Aorta (tissue), 5 donors: ENCODE measurements around the gene CHAT. TPM values are rescaled to one million over a fixed set of nuclear protein-coding genes. Genes with fewer than 3 reads are reported as not detected.

Experiments
- ATAC-seq: fragments of 200-7000 bp; cut with Tn5 transposase; one replicate; pipeline ENCODE4 v1.9.1; 2022; ENCODE audit warnings: moderate library complexity; ENCODE audit not compliant: low FRiP score
- DNase-seq, 2 donors: peaks; one replicate each; pipeline ENCODE4 v3.0.0-alpha.2; 2020
- H3K27ac ChIP-seq, 2 donors: one replicate each; pipeline ENCODE4 v1.5.1; 2013; ENCODE audit warnings: low read length in 2 of 2, mild to moderate bottlenecking in 2 of 2, moderate library complexity in 2 of 2, control low read depth in 1 of 2, inconsistent platforms in 1 of 2, low read depth in 1 of 2
- H3K27me3 ChIP-seq, 2 donors: one replicate each; pipeline ENCODE4 v1.6.1; 2013; ENCODE audit warnings: control low read depth in 1 of 2, low read length in 1 of 2, mild to moderate bottlenecking in 1 of 2, moderate library complexity in 1 of 2; ENCODE audit not compliant: insufficient read depth in 2 of 2, control insufficient read depth in 1 of 2
- H3K36me3 ChIP-seq, 2 donors: one replicate each; pipeline ENCODE4 v1.6.1; 2013; ENCODE audit warnings: control low read depth in 1 of 2, low read length in 1 of 2, mild to moderate bottlenecking in 1 of 2; ENCODE audit not compliant: insufficient read depth in 2 of 2, control insufficient read depth in 1 of 2
- H3K4me1 ChIP-seq, 2 donors: one replicate each; pipeline ENCODE4 v1.6.1; 2013; ENCODE audit warnings: low read length in 2 of 2, control low read depth in 1 of 2, mild to moderate bottlenecking in 1 of 2, moderate library complexity in 1 of 2; ENCODE audit not compliant: insufficient read depth in 2 of 2, control insufficient read depth in 1 of 2
- H3K4me3 ChIP-seq, 2 donors: one replicate each; pipeline ENCODE4 v1.5.1; 2013; ENCODE audit warnings: low read length in 2 of 2, control low read depth in 1 of 2, mild to moderate bottlenecking in 1 of 2
- H3K9me3 ChIP-seq: one replicate; pipeline ENCODE4 v1.6.1; 2013; ENCODE audit warnings: mild to moderate bottlenecking, low read length; ENCODE audit not compliant: control insufficient read depth
- WGBS, 2 donors: extraction: QIAGEN DNeasy Blood & Tissue Kit; methylation state at CpG; one replicate each; pipeline ENCODE4 v1.1.7; 2013; 5-methylcytosine and 5-hydroxymethylcytosine counted together
- intact Hi-C, 2 donors: fragments of 100-400 bp; cut with DNase I; formaldehyde crosslinking; loops; one replicate each; pipeline versions ENCODE4 v1.14.2 to v1.15.0; 2022
- polyA plus RNA-seq, 2 donors: library from polyadenylated mRNA; stranded (reverse); fragments of 200-250 nt; gene quantifications; one replicate each; pipeline ENCODE4 v1.2.3, GENCODE V29; 2013
- total RNA-seq, 2 donors: library from RNA; stranded (reverse); fragmentation: NEBNext Ultra II Directional; extraction: Animal tissue kit (Norgen Biotek cat#: 25700); gene quantifications; one replicate each; pipeline ENCODE4 v1.2.1, GENCODE V29; 2021
- donor health status: healthy with polysubstance abuse.
- donor health status: Bipolar disorder and iron deficiency.
- donor health status: DM: no; HTN: no; CAD: no.
- donor health status: DM: no; HTN: no; CAD: no.
- donor health status: DM: yes; HTN: yes; CAD: no.

CHAT gene
- total and polyA plus RNA-seq, 4 donors, result not detected

- H3K36me3 ChIP-seq, result no peaks in the 10 kb centered on the region
- H3K9me3 ChIP-seq, result no peaks in the 10 kb centered on the region
- DNase-seq (peak in 1 of 2 donors; percentile 60), ATAC-seq (no peak)
- intact Hi-C loops, result no loop called here
- no peak overlapping the region for H3K27ac ChIP-seq
- no peak overlapping the region for H3K4me3 ChIP-seq
- H3K4me1 ChIP-seq, result no peaks in the 10 kb centered on the region
- no peaks in the 10 kb centered on the region for H3K27me3 ChIP-seq
- 86 to 98% methylated on average over 3 of the region's 3 CpGs for WGBS, 2 donors
These were observed 28.5 kb downstream of the CHAT start for GRCh38 chr10:49642311-49642710.

GRCh38 chr10:49643241-49644034, 29.6 kb downstream of the CHAT start:
- Histone ChIP-seq H3K4me1 (no peaks in the 10 kb centered on the region), H3K36me3 (no peaks in the 10 kb centered on the region), H3K27me3 (no peaks in the 10 kb centered on the region), H3K9me3 (no peaks in the 10 kb centered on the region), H3K27ac (no peak overlapping the region), H3K4me3 (no peak overlapping the region)
- ATAC-seq (peak; percentile 13), DNase-seq (peak in 1 of 2 donors; percentile 59)
- 86 to 90% methylated on average over 5 of the region's 5 CpGs for WGBS, 2 donors
- intact Hi-C loops, result no loop called here

- H3K27ac ChIP-seq, result no peak overlapping the region
- whole genome bisulfite sequencing, 2 donors, result 77 to 80% methylated on average over 7 of the region's 7 CpGs
- no peaks in the 10 kb centered on the region for H3K27me3 ChIP-seq
- H3K9me3 ChIP-seq, result no peaks in the 10 kb centered on the region
- no peak overlapping the region for H3K4me3 ChIP-seq
- no peak for ATAC-seq
- no peaks in the 10 kb centered on the region for H3K36me3 ChIP-seq
- DNase-seq, result peak in 1 of 2 donors; percentile 10
- no peaks in the 10 kb centered on the region for H3K4me1 ChIP-seq
- intact Hi-C loops, result no loop called here
These were observed 30.3 kb downstream of the CHAT start for GRCh38 chr10:49644035-49644646.

- Histone ChIP-seq H3K36me3 (no peaks in the 10 kb centered on the region), H3K9me3 (no peaks in the 10 kb centered on the region), H3K4me1 (no peaks in the 10 kb centered on the region), H3K27me3 (no peaks in the 10 kb centered on the region), H3K27ac (no peak overlapping the region), H3K4me3 (no peak overlapping the region)
- intact Hi-C loops, result no loop called here
- 86 to 87% methylated on average over 8 of the region's 8 CpGs for WGBS, 2 donors
- DNase-seq, result peak in 1 of 2 donors; percentile 57
- ATAC-seq, result no peak
These were observed 31.6 kb downstream of the CHAT start for GRCh38 chr10:49645417-49645816.

DNA sequence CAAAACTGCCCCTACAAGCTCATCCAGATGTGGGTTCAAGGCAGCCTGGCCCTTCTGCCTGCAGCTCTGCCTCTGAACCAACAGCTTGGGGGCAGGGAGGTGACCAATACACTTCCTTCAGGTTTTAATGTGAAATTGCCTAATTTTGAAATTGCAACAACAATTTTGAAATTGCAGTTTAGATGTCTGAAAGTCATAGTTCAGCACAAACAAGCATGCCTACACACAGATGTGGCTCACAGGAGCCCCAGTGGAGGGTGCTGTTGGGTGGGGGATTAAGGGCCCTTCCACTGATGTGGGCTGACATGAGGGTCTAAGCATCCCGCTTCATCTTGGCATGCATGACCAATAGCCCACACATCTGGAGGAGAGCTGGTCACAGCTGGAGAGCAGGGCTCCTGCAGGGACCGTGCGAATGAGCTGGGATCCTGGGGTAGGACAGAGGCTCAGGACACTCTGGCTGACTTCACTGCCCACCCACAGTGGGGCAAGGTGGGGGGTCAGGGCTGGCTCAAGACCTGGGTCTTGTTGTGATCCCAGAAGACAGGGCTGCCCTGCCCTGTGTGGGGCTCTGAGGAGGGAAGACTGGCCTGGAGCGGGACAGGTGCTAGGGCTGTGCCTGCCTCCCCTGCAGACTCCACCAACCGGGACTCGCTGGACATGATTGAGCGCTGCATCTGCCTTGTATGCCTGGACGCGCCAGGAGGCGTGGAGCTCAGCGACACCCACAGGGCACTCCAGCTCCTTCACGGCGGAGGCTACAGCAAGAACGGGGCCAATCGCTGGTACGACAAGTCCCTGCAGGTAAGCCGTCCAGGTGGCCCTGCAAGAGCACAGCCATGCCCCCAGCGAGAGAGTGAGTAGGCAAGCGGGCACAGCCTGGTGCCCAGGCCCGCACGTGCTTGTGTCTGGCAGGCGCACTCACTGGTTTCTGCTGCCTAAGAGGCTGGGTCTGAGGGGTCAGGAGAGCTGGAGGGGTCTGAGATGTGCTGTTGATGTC, 32.3 kb downstream of the CHAT start:
- 87% methylated on average over 22 of the region's 22 CpGs for WGBS, 2 donors
- no peaks in the 10 kb centered on the region for H3K9me3 ChIP-seq
- H3K36me3 ChIP-seq, result no peaks in the 10 kb centered on the region
- ATAC-seq (no peak), DNase-seq (peak in 1 of 2 donors; percentile 68)
- intact Hi-C loops, result no loop called here
- H3K4me1 ChIP-seq, result no peaks in the 10 kb centered on the region
- H3K27ac ChIP-seq, result no peak overlapping the region
- no peak overlapping the region for H3K4me3 ChIP-seq
- H3K27me3 ChIP-seq, result no peaks in the 10 kb centered on the region

DNA sequence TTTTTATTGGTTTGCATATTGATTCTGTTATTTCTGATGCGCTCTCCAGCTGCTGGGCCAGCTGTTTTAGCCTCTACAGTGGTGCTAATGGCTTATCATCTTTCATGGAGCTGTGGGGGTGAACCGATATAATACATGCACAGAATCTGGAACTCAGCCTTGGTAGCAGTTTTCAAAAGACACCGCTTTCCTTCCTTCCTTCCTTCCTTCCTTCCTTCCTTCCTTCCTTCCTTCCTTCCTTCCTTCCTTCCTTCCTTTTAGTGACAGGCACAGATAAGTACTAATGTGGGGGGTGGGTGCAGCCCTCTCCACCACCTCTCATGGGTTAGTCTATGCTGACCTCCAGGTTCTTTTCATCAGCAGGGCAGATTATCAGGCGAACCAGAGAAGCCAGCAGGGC, 33.7 kb downstream of the CHAT start:
- 84 to 88% methylated on average over 4 of the region's 4 CpGs for WGBS, 2 donors
- Histone ChIP-seq H3K36me3 (no peaks in the 10 kb centered on the region), H3K4me3 (no peak overlapping the region), H3K9me3 (no peaks in the 10 kb centered on the region), H3K27ac (no peak overlapping the region), H3K4me1 (no peaks in the 10 kb centered on the region), H3K27me3 (no peaks in the 10 kb centered on the region)
- ATAC-seq, result no peak
- intact Hi-C loops, result no loop called here
- DNase-seq, result peak in 1 of 2 donors; percentile 34

DNA sequence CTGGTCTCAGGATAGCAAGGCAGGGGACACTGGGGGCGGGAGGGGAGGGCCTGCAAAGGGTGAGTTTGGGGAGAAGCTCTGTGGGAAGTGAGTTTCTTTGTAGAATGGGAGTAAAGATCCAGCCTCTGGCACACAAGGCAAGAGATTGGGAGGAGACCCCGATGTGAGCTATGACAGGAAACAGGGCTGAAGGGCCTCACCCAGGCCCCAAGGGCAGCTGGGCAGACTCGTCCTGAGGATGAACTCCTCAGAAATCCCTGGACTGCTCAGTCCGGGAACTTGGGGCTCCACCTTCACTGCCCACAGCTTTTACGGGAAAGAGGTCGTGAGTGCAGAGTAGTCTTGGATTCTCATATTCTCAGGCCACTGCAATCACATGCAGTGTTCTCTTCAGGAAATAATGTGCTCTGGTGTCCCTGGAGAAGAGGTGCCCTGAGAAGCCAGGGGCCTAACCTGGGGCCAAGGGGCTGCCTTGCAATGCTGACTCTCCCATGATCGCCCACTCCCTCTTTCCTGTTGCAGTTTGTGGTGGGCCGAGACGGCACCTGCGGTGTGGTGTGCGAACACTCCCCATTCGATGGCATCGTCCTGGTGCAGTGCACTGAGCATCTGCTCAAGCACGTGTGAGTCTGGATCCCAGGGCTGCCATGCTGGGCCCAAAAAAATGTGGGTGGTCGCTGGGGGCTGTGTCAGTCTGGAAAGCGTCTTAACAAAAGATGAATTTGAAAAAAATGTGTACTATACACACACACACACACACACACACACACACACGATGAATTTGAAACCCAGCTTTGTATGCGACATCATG, 34.4 kb downstream of the CHAT start:
- Histone ChIP-seq H3K27ac (no peak overlapping the region), H3K9me3 (no peaks in the 10 kb centered on the region), H3K4me1 (no peaks in the 10 kb centered on the region), H3K4me3 (no peak overlapping the region), H3K27me3 (no peaks in the 10 kb centered on the region), H3K36me3 (no peaks in the 10 kb centered on the region)
- 73 to 74% methylated on average over 18 of the region's 18 CpGs for WGBS, 2 donors
- ATAC-seq, result no peak
- intact Hi-C loops, result no loop called here
- DNase-seq, result peak in 1 of 2 donors; percentile 52

DNA sequence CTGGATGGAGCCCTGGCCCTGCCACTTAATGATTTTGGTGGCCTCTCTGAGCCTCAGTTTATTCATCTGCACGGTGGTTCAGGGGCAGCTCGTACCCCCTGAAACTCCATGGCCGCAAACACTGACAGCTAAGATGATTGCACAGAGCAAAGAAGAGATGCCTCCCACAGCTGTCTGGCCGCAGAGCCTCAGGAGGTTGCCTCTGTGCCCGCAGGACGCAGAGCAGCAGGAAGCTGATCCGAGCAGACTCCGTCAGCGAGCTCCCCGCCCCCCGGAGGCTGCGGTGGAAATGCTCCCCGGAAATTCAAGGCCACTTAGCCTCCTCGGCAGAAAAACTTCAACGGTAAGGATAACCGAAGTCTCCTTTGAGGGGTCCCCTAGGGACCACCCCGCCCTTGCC, 35.5 kb downstream of the CHAT start:
- ATAC-seq, result no peak
- WGBS, 2 donors, result 19 to 20% methylated on average over 17 of the region's 17 CpGs
- H3K9me3 ChIP-seq, result no peaks in the 10 kb centered on the region
- no peaks in the 10 kb centered on the region for H3K27me3 ChIP-seq
- DNase-seq, result peak in 1 of 2 donors; percentile 38
- intact Hi-C loops, result no loop called here
- H3K27ac ChIP-seq, result no peak overlapping the region
- H3K36me3 ChIP-seq, result no peaks in the 10 kb centered on the region
- no peaks in the 10 kb centered on the region for H3K4me1 ChIP-seq
- no peak overlapping the region for H3K4me3 ChIP-seq
